ENCODE data around the gene OR2AP1. TPM values are rescaled to one million over a fixed set of nuclear protein-coding genes. Genes with fewer than 3 reads are reported as not detected.

OR2AP1 gene
- total RNA-seq = not detected in 2 replicates

GRCh38 chr12:55572168-55572567, at the start of gene OR2AP1:
TSS of gene OR2AP1 (plus strand) at chr12:55572468. CDS start at chr12:55574415, 1,947 bp downstream.

GRCh38 chr12:55549302-55549701, 23.0 kb upstream of the OR2AP1 start, which contains the start of gene OR6C4:
TSS of gene OR6C4 (plus strand) at chr12:55549602. CDS start at chr12:55551227, 1,625 bp downstream.

Other genes starting within 250 kb of the OR2AP1 start
- gene OR6C3, start 241.7 kb upstream of the OR2AP1 start, total RNA-seq = not detected in 2 replicates
- gene OR6C75, start 209.5 kb upstream of the OR2AP1 start, total RNA-seq = not detected in 2 replicates
- not detected in 2 replicates for gene OR6C65, start 171.9 kb upstream of the OR2AP1 start, total RNA-seq
- not detected in 2 replicates for gene OR6C76, start 146.2 kb upstream of the OR2AP1 start, total RNA-seq
- not detected in 2 replicates for gene OR6C2, start 128.4 kb upstream of the OR2AP1 start, total RNA-seq
- gene OR6C70, start 102.3 kb upstream of the OR2AP1 start, total RNA-seq = not detected in 2 replicates
- not detected in 2 replicates for gene OR6C68, start 80.1 kb upstream of the OR2AP1 start, total RNA-seq
- gene OR6C4, start 22.9 kb upstream of the OR2AP1 start, total RNA-seq = not detected in 2 replicates
- gene OR10P1, start 64.4 kb downstream of the OR2AP1 start, total RNA-seq = not detected in 2 replicates
- gene ITGA7, start 135.4 kb downstream of the OR2AP1 start, total RNA-seq = 0.32 and 1.7 TPM in 2 replicates
- 70.5 and 93.6 TPM in 2 replicates for gene BLOC1S1, start 143.6 kb downstream of the OR2AP1 start, total RNA-seq
- under 0.01 and 2.0 TPM in 2 replicates for gene RDH5, start 147.9 kb downstream of the OR2AP1 start, total RNA-seq
- gene CD63, start 156.5 kb downstream of the OR2AP1 start, total RNA-seq = 947 and 1,474 TPM in 2 replicates
- 1.5 and 4.2 TPM in 2 replicates for gene GDF11, start 170.7 kb downstream of the OR2AP1 start, total RNA-seq
- 124 and 176 TPM in 2 replicates for gene SARNP, start 245.3 kb downstream of the OR2AP1 start, total RNA-seq
- 21.4 and 31.8 TPM in 2 replicates for gene ORMDL2, start 245.6 kb downstream of the OR2AP1 start, total RNA-seq